Stimulated activated CD4-positive, alpha-beta T cell treated with anti-CD3 and anti-CD28 coated beads, Interleukin-4, amount 100 ng/mL, for 24 hours (primary cell): Measurements from ENCODE around the gene ADAM15.

ENCODE experiments used
- DNase-seq: peaks from one replicate; pipeline ENCODE4 v3.0.0-alpha.2; 2020

ADAM15 gene

GRCh38 chr1:155052439-155053395 lies 1.6 kb downstream of the ADAM15 start:
- peak; percentile 22 for DNase-seq

GRCh38 chr1:155053531-155054105 lies 2.5 kb downstream of the ADAM15 start:
- no peak for DNase-seq

GRCh38 chr1:155057104-155057503 lies 6.0 kb downstream of the ADAM15 start:
- no peak for DNase-seq

DNA sequence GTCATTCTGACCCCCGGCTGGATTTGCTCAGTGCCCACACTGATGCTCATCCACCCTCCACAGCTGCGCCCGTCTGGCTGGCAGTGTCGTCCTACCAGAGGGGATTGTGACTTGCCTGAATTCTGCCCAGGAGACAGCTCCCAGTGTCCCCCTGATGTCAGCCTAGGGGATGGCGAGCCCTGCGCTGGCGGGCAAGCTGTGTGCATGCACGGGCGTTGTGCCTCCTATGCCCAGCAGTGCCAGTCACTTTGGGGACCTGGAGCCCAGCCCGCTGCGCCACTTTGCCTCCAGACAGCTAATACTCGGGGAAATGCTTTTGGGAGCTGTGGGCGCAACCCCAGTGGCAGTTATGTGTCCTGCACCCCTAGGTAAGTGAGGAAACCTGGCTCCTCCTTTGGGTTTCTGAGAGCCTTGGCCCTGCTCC lies 6.7 kb downstream of the ADAM15 start:
- DNase-seq, result no peak

DNA sequence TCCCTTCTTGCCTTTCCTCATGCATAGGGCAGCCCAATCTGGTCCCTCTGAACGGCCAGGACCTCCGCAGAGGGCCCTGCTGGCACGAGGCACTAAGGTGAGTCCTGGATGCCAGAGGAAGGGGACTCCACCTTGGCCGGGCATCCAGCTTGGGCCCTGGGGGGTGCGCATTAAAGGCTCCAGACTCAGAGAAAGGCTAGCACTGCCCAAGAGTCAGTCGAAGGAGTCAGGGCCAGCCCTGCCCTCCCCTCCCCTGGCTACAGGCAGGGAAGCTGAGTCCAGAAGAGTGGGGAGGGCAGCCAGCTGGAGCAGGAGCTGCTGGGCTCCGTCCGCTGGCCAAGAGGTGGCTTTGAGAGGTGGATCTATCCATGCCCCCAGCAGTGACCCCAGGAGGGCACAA lies 9.6 kb downstream of the ADAM15 start:
- DNase-seq, result no peak

GRCh38 chr1:155061381-155062150 lies 10.4 kb downstream of the ADAM15 start:
- peak; percentile 95 for DNase-seq

GRCh38 chr1:155062151-155062686 lies 11.1 kb downstream of the ADAM15 start:
- no peak for DNase-seq

GRCh38 chr1:155062702-155063411 lies 11.7 kb downstream of the ADAM15 start:
- peak; percentile 77 for DNase-seq

GRCh38 chr1:155063550-155064110 lies 12.5 kb downstream of the ADAM15 start, which contains the start of gene EFNA4:
TSS of gene EFNA4 (plus strand) at chr1:155063740. CDS start at chr1:155063824, 84 bp downstream.
- peak; percentile 86 for DNase-seq

GRCh38 chr1:155064111-155064831 lies 13.2 kb downstream of the ADAM15 start:
- no peak for DNase-seq

DNA sequence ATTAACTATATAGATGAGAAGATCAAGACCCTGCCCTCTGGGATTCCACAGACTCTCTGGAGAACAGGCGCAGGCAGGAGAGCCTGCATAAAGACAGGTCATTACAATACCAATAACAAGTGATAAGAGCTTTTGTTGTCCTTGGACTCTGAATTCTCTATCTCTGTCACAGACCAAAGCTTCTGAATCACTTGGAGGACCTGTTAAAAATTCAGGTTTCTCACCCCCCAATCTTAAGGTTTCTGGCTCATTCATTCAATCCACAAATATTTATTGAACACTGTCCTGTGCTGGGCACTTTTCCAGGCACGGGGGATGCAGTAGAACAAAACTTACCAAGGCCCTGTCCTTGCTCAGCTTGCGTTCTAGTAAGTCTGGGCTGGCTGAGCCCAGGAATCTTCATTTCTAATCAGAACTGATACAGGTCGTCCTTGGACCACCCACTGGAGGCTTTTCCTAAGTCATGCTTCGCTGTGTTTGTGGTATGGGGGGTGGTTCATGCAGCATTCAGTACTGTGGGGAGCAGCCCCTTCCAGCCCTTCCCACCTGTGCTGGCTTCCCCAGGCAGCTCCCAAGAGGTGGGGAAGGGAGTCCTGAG lies 13.8 kb downstream of the ADAM15 start:
- DNase-seq, result no peak

DNA sequence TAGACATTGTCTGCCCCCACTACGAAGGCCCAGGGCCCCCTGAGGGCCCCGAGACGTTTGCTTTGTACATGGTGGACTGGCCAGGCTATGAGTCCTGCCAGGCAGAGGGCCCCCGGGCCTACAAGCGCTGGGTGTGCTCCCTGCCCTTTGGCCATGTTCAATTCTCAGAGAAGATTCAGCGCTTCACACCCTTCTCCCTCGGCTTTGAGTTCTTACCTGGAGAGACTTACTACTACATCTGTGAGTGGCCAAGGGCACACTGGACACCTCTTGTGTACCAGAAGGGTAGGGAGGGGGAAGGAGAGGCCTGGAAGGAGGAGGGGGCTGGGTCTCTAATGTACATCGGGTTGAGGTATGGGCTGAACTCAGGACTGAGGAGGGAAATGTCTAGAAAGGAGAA lies 15.7 kb downstream of the ADAM15 start:
- DNase-seq, result no peak

- no peak for DNase-seq
Observed at GRCh38 chr1:155068599-155068998, 17.5 kb downstream of the ADAM15 start.

- DNase-seq, result no peak
Observed at GRCh38 chr1:155069551-155070157, 18.5 kb downstream of the ADAM15 start.

GRCh38 chr1:155070158-155070621 lies 19.1 kb downstream of the ADAM15 start:
- no peak for DNase-seq

- DNase-seq, result peak; percentile 78
Observed at GRCh38 chr1:155070721-155071569, 19.8 kb downstream of the ADAM15 start.

DNA sequence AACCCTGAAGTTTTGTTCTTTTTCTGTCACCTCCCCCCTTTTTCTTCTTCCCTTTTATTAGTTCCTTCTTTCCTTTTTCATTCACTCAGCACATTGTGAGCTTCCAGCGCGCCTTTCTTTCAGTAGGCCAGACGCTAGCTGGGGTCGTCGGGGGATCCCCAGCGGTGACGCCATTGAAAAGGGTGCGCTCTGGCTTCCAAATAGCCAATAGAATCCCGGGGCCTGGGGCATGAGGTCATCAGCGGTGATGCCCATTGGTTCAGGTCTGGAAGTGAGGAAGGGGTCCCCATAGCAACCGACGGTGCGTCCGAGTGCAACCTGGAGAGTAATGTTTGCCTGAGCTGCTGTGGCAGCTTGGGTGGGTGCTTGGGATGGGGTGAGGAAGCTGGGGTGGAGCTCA lies 20.6 kb downstream of the ADAM15 start:
- DNase-seq, result no peak

- DNase-seq, result no peak
Observed at GRCh38 chr1:155072531-155073289, 21.6 kb downstream of the ADAM15 start.
